ENCODE measurements around the gene CTDSPL. TPM values are rescaled to one million over a fixed set of nuclear protein-coding genes. Genes with fewer than 3 reads are reported as not detected.
A peak's percentile ranks its signal among the peaks of the same experiment; 100 is the strongest.

The CTDSPL gene
- total and polyA plus RNA-seq, 2 donors from 2014 or later = 55.9 to 78.3 TPM

DNA sequence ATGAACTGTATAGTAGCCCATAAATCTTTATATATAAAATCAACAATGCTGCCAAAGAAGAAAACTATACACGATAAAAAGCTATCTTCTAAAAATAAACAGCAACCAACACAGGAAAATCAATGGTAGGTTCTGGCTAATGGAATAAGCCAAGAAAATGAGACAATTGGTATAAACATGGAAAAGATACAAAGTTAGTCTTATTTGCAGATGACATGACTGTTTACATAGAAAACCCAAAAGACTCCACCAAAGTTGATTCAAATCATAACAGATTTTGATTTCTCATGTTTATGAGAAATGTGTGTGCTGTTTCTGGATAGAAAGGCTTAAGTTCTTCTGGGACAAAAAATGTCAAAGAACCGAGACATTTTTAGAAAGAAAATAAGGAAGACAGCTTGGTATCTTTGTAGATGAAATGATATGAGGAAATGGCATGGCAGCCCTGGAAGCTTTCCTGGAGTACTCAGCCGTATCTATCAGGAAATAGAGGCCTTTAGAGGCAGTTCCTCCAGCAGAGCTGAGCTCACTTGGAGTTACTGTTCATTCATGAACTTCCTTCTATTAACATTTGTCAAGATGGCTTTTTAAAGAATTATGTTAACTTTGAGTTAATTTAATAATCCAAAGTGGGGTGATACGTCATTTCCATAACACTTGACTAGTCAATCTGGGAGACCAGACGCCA is 92.2 kb downstream of the CTDSPL start:
- Histone ChIP-seq H3K4me3 (ENCODE audit: low read length in 3 of 3) (no peak overlapping the region), H3K27me3 (ENCODE audit: control insufficient read depth, insufficient read depth, low read length) (no peaks in the 10 kb centered on the region), H3K4me1 (ENCODE audit: control insufficient read depth in 2 of 3, insufficient read depth in 2 of 3, low read depth in 1 of 3, low read length in 3 of 3) (peaks cover 3 to 25% (median 3%) of the 10 kb centered on the region in 3 donors), H3K9ac (ENCODE audit: low read length in 3 of 3) (no peak overlapping the region), H3K36me3 (ENCODE audit: control insufficient read depth in 2 of 3, insufficient read depth in 3 of 3, low read length in 3 of 3) (peaks cover 0 to 6% (median 6%) of the 10 kb centered on the region in 3 donors), H3K27ac (ENCODE audit: low read depth in 2 of 2, low read length in 2 of 2) (peak overlapping the region in 1 of 2 donors; percentile 45), H3K9me3 (ENCODE audit: control insufficient read depth in 2 of 3, insufficient read depth in 1 of 3, low read length in 3 of 3) (no peaks in the 10 kb centered on the region)
- intact Hi-C loops (cut with DNase I) = no loop called here
- DNase-seq (no peak), FAIRE-seq (no peak)
- TF ChIP-seq, protein P1, sequence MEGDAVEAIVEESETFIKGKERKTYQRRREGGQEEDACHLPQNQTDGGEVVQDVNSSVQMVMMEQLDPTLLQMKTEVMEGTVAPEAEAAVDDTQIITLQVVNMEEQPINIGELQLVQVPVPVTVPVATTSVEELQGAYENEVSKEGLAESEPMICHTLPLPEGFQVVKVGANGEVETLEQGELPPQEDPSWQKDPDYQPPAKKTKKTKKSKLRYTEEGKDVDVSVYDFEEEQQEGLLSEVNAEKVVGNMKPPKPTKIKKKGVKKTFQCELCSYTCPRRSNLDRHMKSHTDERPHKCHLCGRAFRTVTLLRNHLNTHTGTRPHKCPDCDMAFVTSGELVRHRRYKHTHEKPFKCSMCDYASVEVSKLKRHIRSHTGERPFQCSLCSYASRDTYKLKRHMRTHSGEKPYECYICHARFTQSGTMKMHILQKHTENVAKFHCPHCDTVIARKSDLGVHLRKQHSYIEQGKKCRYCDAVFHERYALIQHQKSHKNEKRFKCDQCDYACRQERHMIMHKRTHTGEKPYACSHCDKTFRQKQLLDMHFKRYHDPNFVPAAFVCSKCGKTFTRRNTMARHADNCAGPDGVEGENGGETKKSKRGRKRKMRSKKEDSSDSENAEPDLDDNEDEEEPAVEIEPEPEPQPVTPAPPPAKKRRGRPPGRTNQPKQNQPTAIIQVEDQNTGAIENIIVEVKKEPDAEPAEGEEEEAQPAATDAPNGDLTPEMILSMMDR (IDR thresholded peaks at IDR 0.05; ENCODE audit: borderline replicate concordance, extremely low read depth, insufficient read depth) = no peak

- Histone ChIP-seq H3K4me1 (ENCODE audit: control insufficient read depth in 2 of 3, insufficient read depth in 2 of 3, low read depth in 1 of 3, low read length in 3 of 3) (peaks cover 3 to 27% (median 8%) of the 10 kb centered on the region in 3 donors), H3K27me3 (ENCODE audit: control insufficient read depth, insufficient read depth, low read length) (no peaks in the 10 kb centered on the region), H3K4me3 (ENCODE audit: low read length in 3 of 3) (no peak overlapping the region), H3K9ac (ENCODE audit: low read length in 3 of 3) (no peak overlapping the region), H3K36me3 (ENCODE audit: control insufficient read depth in 2 of 3, insufficient read depth in 3 of 3, low read length in 3 of 3) (peaks cover 0 to 6% (median 5%) of the 10 kb centered on the region in 3 donors), H3K27ac (ENCODE audit: low read depth in 2 of 2, low read length in 2 of 2) (peak overlapping the region in 1 of 2 donors; percentile 23), H3K9me3 (ENCODE audit: control insufficient read depth in 2 of 3, insufficient read depth in 1 of 3, low read length in 3 of 3) (no peaks in the 10 kb centered on the region)
- DNase-seq (no peak), FAIRE-seq (no peak)
- intact Hi-C loops (cut with DNase I) = no loop called here
- TF ChIP-seq, protein P1 (IDR thresholded peaks at IDR 0.05; ENCODE audit: borderline replicate concordance, extremely low read depth, insufficient read depth) = no peak
Measured at GRCh38 chr3:37954881-37955280, 93.2 kb downstream of the CTDSPL start.

- Histone ChIP-seq H3K4me3 (ENCODE audit: low read length in 3 of 3) (no peak overlapping the region), H3K27ac (ENCODE audit: low read depth in 2 of 2, low read length in 2 of 2) (peak overlapping the region in 1 of 2 donors; percentile 80), H3K9ac (ENCODE audit: low read length in 3 of 3) (no peak overlapping the region), H3K9me3 (ENCODE audit: control insufficient read depth in 2 of 3, insufficient read depth in 1 of 3, low read length in 3 of 3) (no peaks in the 10 kb centered on the region), H3K36me3 (ENCODE audit: control insufficient read depth in 2 of 3, insufficient read depth in 3 of 3, low read length in 3 of 3) (peaks cover 0 to 6% (median 4%) of the 10 kb centered on the region in 3 donors), H3K27me3 (ENCODE audit: control insufficient read depth, insufficient read depth, low read length) (no peaks in the 10 kb centered on the region), H3K4me1 (ENCODE audit: control insufficient read depth in 2 of 3, insufficient read depth in 2 of 3, low read depth in 1 of 3, low read length in 3 of 3) (peaks cover 3 to 29% (median 10%) of the 10 kb centered on the region in 3 donors)
- DNase-seq = no peak
- intact Hi-C loops (cut with DNase I) = no loop called here
- no peak for FAIRE-seq
- TF ChIP-seq, protein P1 (IDR thresholded peaks at IDR 0.05; ENCODE audit: borderline replicate concordance, extremely low read depth, insufficient read depth) = no peak
Measured at GRCh38 chr3:37955918-37956707, 94.4 kb downstream of the CTDSPL start.

Data from kidney (tissue), 14 donors.